ENCODE measurements around the gene C2orf42. TPM values are rescaled to one million over a fixed set of nuclear protein-coding genes. Genes with fewer than 3 reads are reported as not detected.
A peak's percentile ranks its signal among the peaks of the same experiment; 100 is the strongest.

The C2orf42 gene
- total and polyA plus RNA-seq, 2 experiments from 2014 or later, result 10.1 to 22.0 TPM

DNA sequence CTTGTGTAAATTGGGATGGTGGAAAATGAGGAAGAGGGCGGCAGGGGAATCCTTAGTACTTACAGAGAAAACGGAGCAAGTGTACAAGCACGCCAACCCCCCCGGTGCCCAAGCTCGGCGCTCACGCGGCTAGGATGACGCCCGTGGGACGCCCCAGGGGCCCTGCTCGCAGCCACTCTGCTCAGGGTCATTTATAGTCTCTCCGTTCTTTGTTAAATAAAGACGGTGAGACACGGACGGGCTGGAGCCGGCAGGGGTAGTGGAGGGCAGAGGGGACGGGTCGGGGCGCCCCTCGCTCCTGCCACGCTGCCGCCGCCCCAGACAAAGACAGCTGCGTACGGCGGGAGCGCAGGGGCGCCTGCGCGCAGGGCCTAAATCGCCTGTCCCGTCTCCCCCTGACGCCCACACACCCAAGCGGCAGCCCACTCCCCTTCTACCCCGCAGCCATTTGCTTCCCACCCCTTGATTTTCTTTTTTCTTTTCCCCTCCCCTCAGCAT lies 65.8 kb downstream of the C2orf42 start:
- no peaks in the 10 kb centered on the region for H3K27me3 ChIP-seq
- H3K4me1 ChIP-seq (ENCODE audit: insufficient read depth), result peaks cover 21% of the 10 kb centered on the region
- H4K20me1 ChIP-seq (ENCODE audit: insufficient read depth, poor library complexity, severe bottlenecking), result no peaks in the 10 kb centered on the region
- no peaks in the 10 kb centered on the region for H3K9me2 ChIP-seq (replicated peaks; ENCODE audit: insufficient read depth)
- peaks cover 5% of the 10 kb centered on the region for H3K79me2 ChIP-seq
- peak overlapping the region; percentile 65 for H2AFZ ChIP-seq
- peak overlapping the region; percentile 89 for H3K4me2 ChIP-seq
- H3K36me3 ChIP-seq (replicated peaks; ENCODE audit: insufficient read depth, low read depth), result no peaks in the 10 kb centered on the region
- H3K9me3 ChIP-seq (ENCODE audit: low read depth), result no peaks in the 10 kb centered on the region
- TF ChIP-seq, protein P1, sequence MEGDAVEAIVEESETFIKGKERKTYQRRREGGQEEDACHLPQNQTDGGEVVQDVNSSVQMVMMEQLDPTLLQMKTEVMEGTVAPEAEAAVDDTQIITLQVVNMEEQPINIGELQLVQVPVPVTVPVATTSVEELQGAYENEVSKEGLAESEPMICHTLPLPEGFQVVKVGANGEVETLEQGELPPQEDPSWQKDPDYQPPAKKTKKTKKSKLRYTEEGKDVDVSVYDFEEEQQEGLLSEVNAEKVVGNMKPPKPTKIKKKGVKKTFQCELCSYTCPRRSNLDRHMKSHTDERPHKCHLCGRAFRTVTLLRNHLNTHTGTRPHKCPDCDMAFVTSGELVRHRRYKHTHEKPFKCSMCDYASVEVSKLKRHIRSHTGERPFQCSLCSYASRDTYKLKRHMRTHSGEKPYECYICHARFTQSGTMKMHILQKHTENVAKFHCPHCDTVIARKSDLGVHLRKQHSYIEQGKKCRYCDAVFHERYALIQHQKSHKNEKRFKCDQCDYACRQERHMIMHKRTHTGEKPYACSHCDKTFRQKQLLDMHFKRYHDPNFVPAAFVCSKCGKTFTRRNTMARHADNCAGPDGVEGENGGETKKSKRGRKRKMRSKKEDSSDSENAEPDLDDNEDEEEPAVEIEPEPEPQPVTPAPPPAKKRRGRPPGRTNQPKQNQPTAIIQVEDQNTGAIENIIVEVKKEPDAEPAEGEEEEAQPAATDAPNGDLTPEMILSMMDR (IDR thresholded peaks at IDR 0.05; ENCODE audit: poor library complexity), result no peak
- TF ChIP-seq EZH2phosphoT487 (IDR thresholded peaks at IDR 0.05; ENCODE audit: low read depth, severe bottlenecking, unreplicated experiment) (no peak), EZH2 (IDR thresholded peaks at IDR 0.05; ENCODE audit: borderline replicate concordance) (no peak)
- DNase-seq (ENCODE audit: low spot score), result peak; percentile 77
- 5% methylated on average over 27 of the region's 36 CpGs for WGBS (ENCODE audit: low lambda C conversion rate, missing lambda C conversion rate)
- peak overlapping the region; percentile 65 for H3K4me3 ChIP-seq
- H3K27ac ChIP-seq, result peak overlapping the region; percentile 100

- Histone ChIP-seq H3K9me2 (replicated peaks; ENCODE audit: insufficient read depth) (no peaks in the 10 kb centered on the region), H3K9me3 (ENCODE audit: low read depth) (no peaks in the 10 kb centered on the region), H3K36me3 (replicated peaks; ENCODE audit: insufficient read depth, low read depth) (no peaks in the 10 kb centered on the region), H3K4me2 (peak overlapping the region; percentile 89), H3K4me3 (no peak overlapping the region), H2AFZ (peak overlapping the region; percentile 30), H3K27me3 (no peaks in the 10 kb centered on the region), H4K20me1 (ENCODE audit: insufficient read depth, poor library complexity, severe bottlenecking) (no peaks in the 10 kb centered on the region), H3K27ac (peak overlapping the region; percentile 100), H3K4me1 (ENCODE audit: insufficient read depth) (peaks cover 21% of the 10 kb centered on the region), H3K79me2 (peaks cover 5% of the 10 kb centered on the region)
- 33% methylated on average over 11 of the region's 11 CpGs for WGBS (ENCODE audit: low lambda C conversion rate, missing lambda C conversion rate)
- TF ChIP-seq EZH2 (IDR thresholded peaks at IDR 0.05; ENCODE audit: borderline replicate concordance), result no peak
- TF ChIP-seq EZH2phosphoT487 (IDR thresholded peaks at IDR 0.05; ENCODE audit: low read depth, severe bottlenecking, unreplicated experiment), result no peak
- TF ChIP-seq, protein P1 (IDR thresholded peaks at IDR 0.05; ENCODE audit: poor library complexity), result no peak
- DNase-seq (ENCODE audit: low spot score), result no peak
Observed at GRCh38 chr2:70123829-70124116, 67.0 kb downstream of the C2orf42 start.

GRCh38 chr2:70123051-70123828 lies 67.6 kb downstream of the C2orf42 start:
- no peak overlapping the region for H3K4me3 ChIP-seq
- H3K27ac ChIP-seq, result peak overlapping the region; percentile 100
- H2AFZ ChIP-seq, result peak overlapping the region; percentile 30
- 49% methylated on average over 20 of the region's 20 CpGs for WGBS (ENCODE audit: low lambda C conversion rate, missing lambda C conversion rate)
- H3K27me3 ChIP-seq, result no peaks in the 10 kb centered on the region
- no peaks in the 10 kb centered on the region for H3K9me2 ChIP-seq (replicated peaks; ENCODE audit: insufficient read depth)
- TF ChIP-seq, protein P1 (IDR thresholded peaks at IDR 0.05; ENCODE audit: poor library complexity), result no peak
- no peak for TF ChIP-seq EZH2phosphoT487 (IDR thresholded peaks at IDR 0.05; ENCODE audit: low read depth, severe bottlenecking, unreplicated experiment)
- TF ChIP-seq EZH2 (IDR thresholded peaks at IDR 0.05; ENCODE audit: borderline replicate concordance), result no peak
- DNase-seq (ENCODE audit: low spot score), result peak; percentile 62
- H3K4me2 ChIP-seq, result peak overlapping the region; percentile 89
- no peaks in the 10 kb centered on the region for H4K20me1 ChIP-seq (ENCODE audit: insufficient read depth, poor library complexity, severe bottlenecking)
- no peaks in the 10 kb centered on the region for H3K36me3 ChIP-seq (replicated peaks; ENCODE audit: insufficient read depth, low read depth)
- H3K79me2 ChIP-seq, result peaks cover 5% of the 10 kb centered on the region
- H3K9me3 ChIP-seq (ENCODE audit: low read depth), result no peaks in the 10 kb centered on the region
- H3K4me1 ChIP-seq (ENCODE audit: insufficient read depth), result peaks cover 21% of the 10 kb centered on the region

All from hepatocyte (in vitro differentiated cells).